ENCODE measurements around the gene PELO.

DNA sequence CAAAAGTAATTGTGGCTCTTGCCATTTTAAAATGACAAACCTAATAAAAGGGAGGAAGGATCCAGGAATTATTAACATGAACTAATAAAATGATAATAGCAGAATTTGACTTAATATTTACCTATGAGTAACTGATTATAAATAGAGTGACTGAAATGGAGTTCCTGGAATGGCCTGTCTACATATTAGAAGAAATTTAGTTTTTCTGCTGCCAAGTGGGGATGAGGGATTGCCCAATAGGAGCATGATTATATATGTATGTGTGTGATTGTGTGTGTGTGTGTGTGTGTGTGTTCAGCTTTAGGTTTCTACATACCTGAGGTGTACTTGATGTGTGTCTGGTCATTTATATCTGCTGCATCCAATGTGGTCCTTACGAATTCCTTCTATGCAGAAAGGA, 36.6 kb upstream of the PELO start:
- TF ChIP-seq CTCF (IDR thresholded peaks at IDR 0.05; ENCODE audit: extremely low read depth in 1 of 2, insufficient read depth in 1 of 2, low read depth in 1 of 2, low read length in 2 of 2): no peak
- TF ChIP-seq POLR2AphosphoS5 (IDR thresholded peaks at IDR 0.05; ENCODE audit: insufficient read depth, low read depth, low read length): no peak

Measured in endothelial cell of umbilical vein (primary cell).